ENCODE results near the gene NIN. TPM values are rescaled to one million over a fixed set of nuclear protein-coding genes. Genes with fewer than 3 reads are reported as not detected.

The NIN gene
- total RNA-seq, 1 donor from 2014 or later: 39.9 TPM

GRCh38 chr14:50756300-50756699 lies 74.7 kb downstream of the NIN start:
- no peak overlapping the region for H3K4me3 Mint-ChIP-seq
- no peaks in the 10 kb centered on the region for H3K27me3 Mint-ChIP-seq (ENCODE audit: insufficient read depth)
- no peak overlapping the region for H3K27ac Mint-ChIP-seq
- H3K9me3 Mint-ChIP-seq: no peaks in the 10 kb centered on the region
- intact Hi-C loops (cut with micrococcal nuclease): no loop called here
- DNase-seq (ENCODE audit: low spot score): no peak
- H3K4me1 Mint-ChIP-seq (ENCODE audit: low read depth): peaks cover under 1% of the 10 kb centered on the region
- H3K36me3 Mint-ChIP-seq (ENCODE audit: low read depth): peaks cover 35% of the 10 kb centered on the region

GRCh38 chr14:50750323-50750722 lies 80.6 kb downstream of the NIN start:
- no peak overlapping the region for H3K4me3 Mint-ChIP-seq
- no peaks in the 10 kb centered on the region for H3K9me3 Mint-ChIP-seq
- H3K27me3 Mint-ChIP-seq (ENCODE audit: insufficient read depth): no peaks in the 10 kb centered on the region
- peaks cover 31% of the 10 kb centered on the region for H3K4me1 Mint-ChIP-seq (ENCODE audit: low read depth)
- H3K36me3 Mint-ChIP-seq (ENCODE audit: low read depth): peaks cover 61% of the 10 kb centered on the region
- DNase-seq (ENCODE audit: low spot score): no peak
- H3K27ac Mint-ChIP-seq: peak overlapping the region; percentile 14
- intact Hi-C loops (cut with micrococcal nuclease): loop anchor here (1.0 kb wide), 1 partner anchor 9 kb away; no protein-coding TSS in a partner anchor

GRCh38 chr14:50745401-50746058 lies 85.4 kb downstream of the NIN start:
- Mint-ChIP-seq H3K36me3 (ENCODE audit: low read depth) (peaks cover 60% of the 10 kb centered on the region), H3K4me1 (ENCODE audit: low read depth) (peaks cover 37% of the 10 kb centered on the region), H3K9me3 (no peaks in the 10 kb centered on the region), H3K4me3 (no peak overlapping the region), H3K27me3 (ENCODE audit: insufficient read depth) (no peaks in the 10 kb centered on the region), H3K27ac (no peak overlapping the region)
- intact Hi-C loops (cut with micrococcal nuclease): no loop called here
- no peak for DNase-seq (ENCODE audit: low spot score)

GRCh38 chr14:50744231-50744630 lies 86.7 kb downstream of the NIN start:
- no peak for DNase-seq (ENCODE audit: low spot score)
- no peak overlapping the region for H3K4me3 Mint-ChIP-seq
- intact Hi-C loops (cut with micrococcal nuclease): no loop called here
- no peak overlapping the region for H3K27ac Mint-ChIP-seq
- H3K4me1 Mint-ChIP-seq (ENCODE audit: low read depth): peaks cover 36% of the 10 kb centered on the region
- no peaks in the 10 kb centered on the region for H3K9me3 Mint-ChIP-seq
- H3K27me3 Mint-ChIP-seq (ENCODE audit: insufficient read depth): no peaks in the 10 kb centered on the region
- peaks cover 59% of the 10 kb centered on the region for H3K36me3 Mint-ChIP-seq (ENCODE audit: low read depth)

GRCh38 chr14:50741567-50741966 lies 89.4 kb downstream of the NIN start:
- Mint-ChIP-seq H3K4me3 (no peak overlapping the region), H3K9me3 (no peaks in the 10 kb centered on the region), H3K36me3 (ENCODE audit: low read depth) (peaks cover 55% of the 10 kb centered on the region), H3K27me3 (ENCODE audit: insufficient read depth) (no peaks in the 10 kb centered on the region), H3K4me1 (ENCODE audit: low read depth) (peaks cover 45% of the 10 kb centered on the region), H3K27ac (peak overlapping the region; percentile 61)
- intact Hi-C loops (cut with micrococcal nuclease): loop anchor here (1.0 to 2.0 kb wide), 2 partner anchors 9 to 89 kb away; partner anchors contain the start of gene NIN
- DNase-seq (ENCODE audit: low spot score): peak; percentile 29

GRCh38 chr14:50740856-50741255 lies 90.1 kb downstream of the NIN start:
- Mint-ChIP-seq H3K27me3 (ENCODE audit: insufficient read depth) (no peaks in the 10 kb centered on the region), H3K4me1 (ENCODE audit: low read depth) (peaks cover 45% of the 10 kb centered on the region), H3K36me3 (ENCODE audit: low read depth) (peaks cover 49% of the 10 kb centered on the region), H3K27ac (peak overlapping the region; percentile 74), H3K4me3 (peak overlapping the region; percentile 61), H3K9me3 (no peaks in the 10 kb centered on the region)
- no peak for DNase-seq (ENCODE audit: low spot score)
- intact Hi-C loops (cut with micrococcal nuclease): loop anchor here (1.0 to 2.0 kb wide), 2 partner anchors 9 to 90 kb away; partner anchors contain the start of gene NIN

- Mint-ChIP-seq H3K36me3 (ENCODE audit: low read depth) (peaks cover 48% of the 10 kb centered on the region), H3K4me1 (ENCODE audit: low read depth) (peaks cover 45% of the 10 kb centered on the region), H3K27me3 (ENCODE audit: insufficient read depth) (no peaks in the 10 kb centered on the region), H3K9me3 (no peaks in the 10 kb centered on the region), H3K4me3 (no peak overlapping the region), H3K27ac (no peak overlapping the region)
- no peak for DNase-seq (ENCODE audit: low spot score)
- intact Hi-C loops (cut with micrococcal nuclease): loop anchor here (2.0 to 5.0 kb wide), 3 partner anchors 48 to 1588 kb away; partner anchors contain the start of gene SOS2
These were observed 91.8 kb downstream of the NIN start for GRCh38 chr14:50739186-50739585.

GRCh38 chr14:50736932-50737419 lies 94.0 kb downstream of the NIN start:
- DNase-seq (ENCODE audit: low spot score): peak; percentile 18
- peaks cover 42% of the 10 kb centered on the region for H3K36me3 Mint-ChIP-seq (ENCODE audit: low read depth)
- peaks cover 45% of the 10 kb centered on the region for H3K4me1 Mint-ChIP-seq (ENCODE audit: low read depth)
- H3K27me3 Mint-ChIP-seq (ENCODE audit: insufficient read depth): no peaks in the 10 kb centered on the region
- H3K9me3 Mint-ChIP-seq: no peaks in the 10 kb centered on the region
- peak overlapping the region; percentile 87 for H3K27ac Mint-ChIP-seq
- H3K4me3 Mint-ChIP-seq: no peak overlapping the region
- intact Hi-C loops (cut with micrococcal nuclease): loop anchor here (1.0 to 5.0 kb wide), 6 partner anchors 11 to 1590 kb away; partner anchors contain the start of gene SOS2

GRCh38 chr14:50734950-50735695 lies 95.8 kb downstream of the NIN start:
- no peak for DNase-seq (ENCODE audit: low spot score)
- Mint-ChIP-seq H3K4me3 (no peak overlapping the region), H3K4me1 (ENCODE audit: low read depth) (peaks cover 31% of the 10 kb centered on the region), H3K27me3 (ENCODE audit: insufficient read depth) (no peaks in the 10 kb centered on the region), H3K9me3 (peaks cover 1% of the 10 kb centered on the region), H3K27ac (no peak overlapping the region), H3K36me3 (ENCODE audit: low read depth) (peaks cover 46% of the 10 kb centered on the region)
- intact Hi-C loops (cut with micrococcal nuclease): loop anchor here (5.0 kb wide), 2 partner anchors 503 to 1592 kb away; partner anchors contain the start of gene SOS2

- no peaks in the 10 kb centered on the region for H3K27me3 Mint-ChIP-seq (ENCODE audit: insufficient read depth)
- no peak overlapping the region for H3K4me3 Mint-ChIP-seq
- H3K9me3 Mint-ChIP-seq: peaks cover 8% of the 10 kb centered on the region
- peaks cover 15% of the 10 kb centered on the region for H3K4me1 Mint-ChIP-seq (ENCODE audit: low read depth)
- H3K27ac Mint-ChIP-seq: no peak overlapping the region
- intact Hi-C loops (cut with micrococcal nuclease): no loop called here
- DNase-seq (ENCODE audit: low spot score): no peak
- H3K36me3 Mint-ChIP-seq (ENCODE audit: low read depth): peaks cover 52% of the 10 kb centered on the region
These were observed 97.5 kb downstream of the NIN start for GRCh38 chr14:50733494-50733893.

GRCh38 chr14:50728836-50729235 lies 102.1 kb downstream of the NIN start:
- H3K9me3 Mint-ChIP-seq: peaks cover 8% of the 10 kb centered on the region
- intact Hi-C loops (cut with micrococcal nuclease): loop anchor here (5.0 to 10.0 kb wide), 3 partner anchors 962 to 1593 kb away; partner anchors contain the start of genes GNG2 and KLHDC2
- peaks cover 62% of the 10 kb centered on the region for H3K36me3 Mint-ChIP-seq (ENCODE audit: low read depth)
- no peak overlapping the region for H3K27ac Mint-ChIP-seq
- no peak for DNase-seq (ENCODE audit: low spot score)
- no peak overlapping the region for H3K4me3 Mint-ChIP-seq
- H3K27me3 Mint-ChIP-seq (ENCODE audit: insufficient read depth): no peaks in the 10 kb centered on the region
- H3K4me1 Mint-ChIP-seq (ENCODE audit: low read depth): peaks cover 23% of the 10 kb centered on the region

GRCh38 chr14:50726372-50727107 lies 104.4 kb downstream of the NIN start:
- H3K4me3 Mint-ChIP-seq: peak overlapping the region; percentile 52

More at GRCh38 chr14:50726372-50727107, 104.4 kb downstream of the NIN start:
- peak; percentile 37 for DNase-seq (ENCODE audit: low spot score)
- intact Hi-C loops (cut with micrococcal nuclease): loop anchor here (1.0 to 10.0 kb wide), 12 partner anchors 11 to 1596 kb away; partner anchors contain the start of genes GNG2, KLHDC2 and SAV1
- Mint-ChIP-seq H3K27me3 (ENCODE audit: insufficient read depth) (no peaks in the 10 kb centered on the region), H3K9me3 (peaks cover 8% of the 10 kb centered on the region), H3K4me1 (ENCODE audit: low read depth) (peaks cover 23% of the 10 kb centered on the region), H3K27ac (peak overlapping the region; percentile 92), H3K36me3 (ENCODE audit: low read depth) (peaks cover 60% of the 10 kb centered on the region)
